HUDEP-2 (cell line): Measurements from ENCODE around the gene RPL37.
"Not testable (repeated sequence)": the region's sequence is repeated elsewhere in the genome, so short reads cannot be mapped to it uniquely, and the experiment has no call there.

Experiments
- DNase-seq, 76 experiments: peaks; one replicate each; lab custom pipeline; 2025; ENCODE audit not compliant: unreplicated experiment in 76 of 76; lab: John Stamatoyannopoulos, UW

Gene RPL37

DNA sequence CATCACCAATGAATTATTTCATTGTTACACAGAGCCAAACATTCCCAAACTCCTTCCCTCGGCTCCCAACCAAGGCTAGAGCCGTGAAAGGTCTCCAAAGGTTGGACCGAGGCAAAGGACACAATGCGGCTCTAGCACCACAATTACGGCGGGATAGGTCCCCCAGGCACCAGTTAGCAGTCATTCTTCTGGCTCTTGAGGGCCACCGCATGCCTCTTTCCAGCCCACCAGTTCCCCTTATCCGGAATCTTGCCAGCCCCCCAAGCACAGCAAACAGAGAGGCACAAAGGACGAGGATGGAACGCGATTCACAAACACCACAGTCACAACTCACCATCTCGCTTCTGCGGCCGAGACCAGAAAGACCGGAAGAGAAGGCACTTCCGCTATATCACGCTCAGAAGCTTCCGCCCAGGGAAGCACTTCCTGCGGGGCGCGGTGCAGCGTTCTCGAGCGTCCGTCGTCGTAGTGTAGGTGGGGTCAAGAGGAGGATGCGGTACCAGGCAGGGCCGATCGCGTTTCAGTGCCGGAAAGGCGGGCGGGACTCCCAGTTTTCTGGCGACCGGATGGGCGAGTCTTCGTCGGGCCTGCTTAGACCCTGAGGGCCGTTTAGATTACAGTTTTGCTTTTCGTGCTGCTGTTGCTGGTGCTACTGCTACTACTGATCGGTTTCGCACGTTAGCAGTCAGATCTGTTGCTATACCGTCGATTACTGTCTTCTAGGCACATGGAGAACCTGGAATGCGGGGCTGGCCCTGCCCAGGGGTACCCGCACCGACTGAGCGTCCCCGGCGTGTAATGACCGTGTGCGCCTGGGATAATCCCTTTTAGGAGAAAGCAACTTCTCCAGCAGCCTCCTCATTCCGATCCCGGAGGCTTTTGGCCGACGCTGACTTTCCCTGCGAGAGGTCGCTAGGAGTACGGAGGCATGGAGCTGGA, at the start of gene RPL37:
TSS of gene RPL37 (minus strand) at position 374 of the 939 bp plus-strand sequence. CDS start at position 337, 37 bp downstream.
- peak in 75 of 76 experiments; percentile 69 to 96 (median 92) for DNase-seq

- DNase-seq = not testable (repeated sequence)
Measured at GRCh38 chr5:40883051-40883450, 48.0 kb upstream of the RPL37 start.

DNA sequence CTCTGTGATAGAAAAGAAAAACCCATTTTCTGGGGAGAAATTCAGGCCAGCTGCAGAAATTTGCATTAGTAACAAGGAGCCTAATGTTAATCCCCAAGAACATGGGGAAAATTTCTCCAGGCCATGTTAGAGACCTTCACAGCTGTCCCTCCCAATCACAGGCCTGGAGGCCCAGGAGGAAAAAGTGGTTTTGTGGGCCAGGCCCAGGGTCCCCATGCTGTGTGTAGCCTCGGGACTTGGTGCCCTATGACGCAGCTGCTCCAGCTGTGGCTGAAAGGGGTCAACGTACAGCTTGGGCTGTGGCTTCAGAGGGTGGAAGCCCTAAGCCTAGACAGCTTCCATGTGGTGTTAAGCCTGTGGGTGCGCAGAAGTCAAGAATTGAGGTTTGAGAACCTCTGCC, 47.3 kb upstream of the RPL37 start:
- DNase-seq = no peak

DNA sequence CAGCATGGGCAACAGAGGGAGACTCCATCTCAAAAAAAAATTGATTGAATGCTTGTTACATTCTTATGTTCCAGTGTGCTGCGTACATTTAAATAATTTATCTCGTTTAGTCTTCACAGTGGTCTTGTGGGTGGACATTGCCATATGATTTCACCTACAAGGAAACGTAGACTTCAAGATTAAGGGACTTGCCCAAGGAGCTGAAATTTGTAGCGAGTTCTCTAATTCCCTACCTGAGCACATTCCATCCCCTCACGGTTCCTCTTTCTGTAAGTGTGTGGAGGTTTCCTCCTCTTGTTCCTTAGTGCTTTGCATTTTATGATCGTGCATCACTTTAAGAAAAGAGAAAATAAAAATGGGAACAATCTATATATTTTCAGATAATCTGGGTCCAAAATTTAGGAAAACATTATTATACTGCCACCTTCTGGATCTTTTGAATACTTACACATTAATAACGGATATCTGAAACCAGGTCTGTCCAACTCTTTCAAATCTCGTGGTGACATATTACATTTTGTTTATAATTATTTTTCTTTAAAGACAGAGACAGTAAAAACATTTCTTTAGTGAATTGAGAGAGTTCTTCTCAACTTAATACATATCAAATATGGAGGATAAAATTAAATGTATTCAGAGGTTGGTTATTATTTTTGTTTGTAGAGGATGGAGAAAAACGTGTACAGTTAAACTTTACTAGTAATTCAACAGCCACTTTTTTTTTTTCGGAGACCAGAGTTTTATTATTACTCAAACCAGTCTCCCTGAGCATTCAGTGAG, 44.3 kb upstream of the RPL37 start:
- peak in 2 of 76 experiments; percentile 10 to 17 for DNase-seq

DNA sequence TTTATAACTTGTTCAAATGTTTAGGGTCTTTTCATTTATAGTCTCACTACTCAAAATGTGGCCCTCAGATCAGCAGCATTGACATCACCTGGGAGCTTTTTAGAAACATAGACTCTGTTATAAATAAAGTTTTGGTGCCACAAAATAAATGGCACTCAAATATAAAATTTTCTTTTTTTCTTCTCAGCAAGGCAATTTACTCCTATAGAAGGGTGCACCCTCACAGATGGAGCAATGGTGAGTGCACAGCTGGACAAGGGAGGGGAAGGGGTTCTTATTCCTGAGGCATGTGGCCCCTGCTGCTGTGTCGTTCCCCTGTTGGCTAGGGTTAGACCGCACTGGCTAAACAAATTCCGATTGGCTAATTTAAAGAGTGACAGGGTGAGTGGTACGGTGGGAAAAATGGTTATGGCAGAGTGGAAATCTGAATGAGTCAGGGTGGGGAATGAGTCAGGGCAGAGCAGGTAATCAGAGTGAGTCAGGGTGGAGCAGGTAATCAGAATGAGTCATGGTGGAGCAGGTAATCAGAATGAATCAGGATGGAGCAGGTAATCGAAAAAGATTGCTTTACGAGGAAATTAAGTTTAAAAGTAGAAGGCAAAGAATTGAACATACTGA, 42.5 kb upstream of the RPL37 start:
- no peak for DNase-seq

DNA sequence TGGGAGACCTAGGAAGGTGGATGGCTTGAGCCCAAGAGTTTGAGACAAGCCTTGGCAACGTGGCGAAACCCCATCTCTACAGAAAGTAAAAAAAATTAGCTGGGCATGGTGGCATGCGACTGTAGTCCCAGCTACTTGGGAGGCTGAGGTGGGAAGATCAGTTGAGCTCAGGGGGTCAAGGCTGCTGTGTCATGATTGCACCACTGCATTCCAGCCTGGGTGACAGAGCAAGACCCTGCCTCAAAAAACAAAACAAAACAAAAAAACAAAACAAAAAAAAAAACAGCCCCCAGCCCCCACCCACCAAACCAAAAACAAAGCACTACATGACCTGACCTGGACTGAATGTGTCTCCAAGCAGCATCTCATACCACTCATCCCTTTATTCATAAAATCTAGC, 40.9 kb upstream of the RPL37 start:
- no peak for DNase-seq

DNA sequence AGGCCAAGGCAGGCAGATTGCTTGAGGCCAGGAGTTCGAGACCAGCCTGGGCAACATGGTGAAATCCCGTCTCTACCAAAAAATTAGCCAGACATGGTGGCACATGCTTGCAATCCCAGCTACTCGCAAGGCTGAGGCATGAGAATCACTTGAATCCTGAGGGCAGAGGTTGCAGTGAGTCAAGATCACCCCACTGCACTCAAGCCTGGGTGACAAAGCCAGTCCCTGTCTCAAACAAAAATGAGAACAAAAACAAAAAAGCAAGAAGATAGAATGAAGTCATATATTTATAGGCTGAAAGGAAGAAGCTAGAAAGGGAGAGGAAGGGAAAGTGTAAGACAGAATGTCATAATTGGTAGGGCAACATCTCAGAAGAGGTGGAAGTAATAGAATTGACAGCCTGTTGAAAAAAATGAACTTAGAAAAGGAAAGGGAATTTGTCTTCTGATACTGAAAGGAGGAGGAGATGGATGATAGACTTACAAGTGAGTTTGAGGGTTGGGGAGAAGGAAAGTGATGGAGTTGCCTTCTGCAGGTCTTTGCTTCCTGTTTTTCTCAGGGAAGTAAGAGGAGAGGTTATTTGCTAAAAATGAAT, 38.4 kb upstream of the RPL37 start:
- no peak for DNase-seq

DNA sequence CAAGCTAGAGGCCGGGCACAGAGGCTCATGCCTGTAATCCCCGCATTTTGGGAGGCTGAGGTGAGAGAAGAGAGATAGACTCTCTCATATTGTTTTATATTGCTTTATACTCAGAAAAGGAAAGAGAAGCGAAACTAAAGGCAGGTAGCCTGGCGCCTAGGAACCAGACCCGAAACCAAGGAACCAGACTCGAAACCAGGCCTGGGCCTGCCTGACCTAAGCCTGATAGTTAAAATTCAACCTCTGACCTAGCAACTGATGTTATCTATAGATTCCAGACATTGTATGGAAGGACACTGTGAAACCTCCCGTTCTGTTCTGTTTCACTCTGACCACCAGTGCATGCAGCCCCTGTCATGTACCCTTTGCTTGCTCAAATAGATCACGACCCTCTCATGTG, 37.2 kb upstream of the RPL37 start:
- DNase-seq = not testable (repeated sequence)

- no peak for DNase-seq
Measured at GRCh38 chr5:40871177-40871576, 36.2 kb upstream of the RPL37 start.

GRCh38 chr5:40869384-40869783, 34.4 kb upstream of the RPL37 start:
- DNase-seq = no peak

DNA sequence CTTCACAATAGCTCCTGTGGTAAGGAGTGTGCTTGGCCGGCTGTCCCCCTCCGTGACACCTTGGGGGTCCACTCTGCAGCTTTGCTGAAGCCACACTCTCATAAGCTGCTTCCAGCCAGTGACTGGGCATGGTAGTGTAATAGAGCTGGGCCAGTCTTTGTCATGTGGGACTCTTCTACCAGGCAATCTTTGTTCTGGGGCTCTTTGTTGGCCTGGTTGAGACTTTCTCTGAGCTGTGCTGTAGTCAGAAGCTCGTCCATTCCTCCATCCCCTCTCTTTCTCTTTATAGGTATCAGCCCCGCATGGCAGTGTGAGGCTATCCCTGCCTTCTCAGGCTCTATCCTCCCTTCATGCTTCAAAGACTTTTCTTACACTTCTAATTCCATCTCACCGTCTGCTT, 31.8 kb upstream of the RPL37 start:
- DNase-seq = no peak

DNA sequence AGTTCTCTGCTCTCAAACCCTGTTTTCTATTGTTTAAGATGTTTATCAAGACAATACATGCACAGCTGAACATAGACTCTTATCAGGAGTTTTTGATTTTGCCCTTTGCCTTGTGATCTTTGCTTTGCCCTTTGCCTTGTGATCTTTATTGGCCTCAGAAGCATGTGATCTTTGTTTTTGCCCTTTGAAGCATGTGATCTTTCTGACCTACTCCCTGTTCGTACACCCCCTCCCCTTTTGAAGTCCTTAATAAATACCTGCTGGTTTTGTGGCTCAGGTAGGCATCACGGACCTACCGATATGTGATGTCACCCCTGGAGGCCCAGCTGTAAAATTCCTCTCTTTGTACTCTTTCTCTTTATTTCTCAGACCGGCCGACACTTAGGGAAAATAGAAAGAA, 30.0 kb upstream of the RPL37 start:
- peak in 1 of 76 experiments; percentile 14 for DNase-seq

DNA sequence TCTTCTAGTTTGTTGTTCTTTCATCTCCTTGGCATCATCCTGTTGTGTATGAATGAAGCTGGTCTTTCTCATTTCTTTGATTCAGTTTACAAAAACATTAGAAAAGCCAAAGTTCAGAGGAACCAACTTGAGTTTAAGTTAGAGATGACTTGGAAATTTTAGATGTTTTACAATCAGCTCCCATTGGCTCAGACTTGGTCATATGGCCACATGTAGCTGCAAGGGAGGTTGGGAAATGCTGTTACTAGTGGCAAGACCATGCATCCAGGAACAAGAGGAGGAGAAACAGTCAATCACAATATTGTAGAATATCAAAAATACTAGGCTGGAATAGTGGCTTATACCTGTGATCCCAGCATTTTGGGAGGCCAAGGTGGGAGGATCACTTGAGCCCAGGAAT, 25.7 kb upstream of the RPL37 start:
- no peak for DNase-seq

DNA sequence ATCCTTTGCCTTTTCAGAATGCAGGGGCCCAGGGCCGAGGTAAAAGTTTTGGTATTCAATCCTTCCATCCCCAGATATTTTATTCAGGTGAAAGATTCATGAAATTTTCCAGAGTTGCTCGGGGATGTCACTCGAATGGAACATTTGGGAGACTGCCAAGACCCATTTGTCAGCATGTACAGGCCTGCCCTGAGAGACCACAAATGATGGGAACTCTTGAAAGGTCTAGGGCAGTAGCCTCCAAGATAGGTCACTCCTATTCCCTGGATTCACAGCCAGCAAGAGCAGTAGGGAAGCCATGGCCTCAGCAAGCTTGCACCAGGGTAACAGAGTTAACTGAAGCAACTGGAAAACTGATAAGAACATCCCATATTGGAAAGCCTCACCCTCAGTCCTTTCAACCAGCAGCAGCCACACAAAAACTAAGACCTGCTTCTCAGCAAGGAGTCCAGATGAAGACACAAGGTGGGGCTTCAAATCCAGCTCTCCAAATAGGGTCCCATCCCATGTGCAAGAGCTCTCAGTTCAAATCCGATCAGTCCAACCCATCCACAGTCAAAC, 18.7 kb upstream of the RPL37 start:
- DNase-seq = no peak

GRCh38 chr5:40847525-40847924, 12.5 kb upstream of the RPL37 start:
- DNase-seq = no peak

- no peak for DNase-seq
Measured at GRCh38 chr5:40846371-40846770, 11.3 kb upstream of the RPL37 start.

GRCh38 chr5:40844565-40844964, 9.5 kb upstream of the RPL37 start:
- no peak for DNase-seq

- no peak for DNase-seq
Measured at GRCh38 chr5:40842351-40842750, 7.3 kb upstream of the RPL37 start.

DNA sequence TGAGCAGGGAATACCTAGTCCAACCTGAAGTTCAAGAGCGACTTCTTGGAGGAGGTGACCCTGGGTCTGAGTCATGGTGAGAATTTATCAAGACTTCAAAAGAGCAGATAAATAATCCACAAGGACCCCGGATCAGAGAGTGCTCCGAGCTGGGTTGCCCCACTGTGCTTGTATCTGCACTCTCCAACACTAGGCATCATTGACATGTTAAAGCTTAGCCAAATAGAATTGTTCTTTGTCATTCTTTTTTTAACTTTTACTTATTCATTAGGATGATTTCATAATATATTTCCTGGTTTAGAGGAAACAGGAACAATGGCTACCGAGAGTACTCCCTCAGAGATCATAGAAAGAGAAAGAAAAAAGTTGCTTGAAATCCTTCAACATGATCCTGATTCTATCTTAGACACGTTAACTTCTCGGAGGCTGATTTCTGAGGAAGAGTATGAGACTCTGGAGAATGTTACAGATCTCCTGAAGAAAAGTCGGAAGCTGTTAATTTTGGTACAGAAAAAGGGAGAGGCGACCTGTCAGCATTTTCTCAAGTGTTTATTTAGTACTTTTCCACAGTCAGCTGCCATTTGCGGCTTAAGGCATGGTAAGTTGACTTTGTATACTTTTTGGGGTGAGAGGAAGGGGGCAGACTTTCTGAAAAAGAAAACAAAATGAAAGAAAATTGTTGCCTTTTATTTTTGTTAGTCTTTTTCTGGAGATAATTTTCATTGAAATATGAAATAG, 6.2 kb upstream of the RPL37 start, which contains the start of gene CARD6:
TSS of gene CARD6 (plus strand) at position 300 of the 738 bp plus-strand sequence. CDS start at position 316, 16 bp downstream.
- peak in 24 of 76 experiments; percentile 5 to 61 (median 30) for DNase-seq

GRCh38 chr5:40838086-40838485, 3.1 kb upstream of the RPL37 start:
- DNase-seq = no peak
